KBM-7 (cell line): Measurements from ENCODE around the gene HOXC5.
"Not testable (repeated sequence)": the region's sequence is repeated elsewhere in the genome, so short reads cannot be mapped to it uniquely, and the experiment has no call there.

Source experiments
- DNase-seq: peaks from one replicate; pipeline ENCODE4 v3.0.0-alpha.2; 2015
- in situ Hi-C: fragments of 300-500 bp; cut with MboI; formaldehyde crosslinking; loops from 2 replicates; pipeline ENCODE4 v1.14.3; 2020; ENCODE audit warnings: low sequenced_read_pairs, low pct_unique_long_range_greater_than_20kb, mixed read lengths

Gene HOXC5

GRCh38 chr12:54077843-54078242 is 45.0 kb downstream of the HOXC5 start:
- in situ Hi-C loops = not testable (repeated sequence)

DNA sequence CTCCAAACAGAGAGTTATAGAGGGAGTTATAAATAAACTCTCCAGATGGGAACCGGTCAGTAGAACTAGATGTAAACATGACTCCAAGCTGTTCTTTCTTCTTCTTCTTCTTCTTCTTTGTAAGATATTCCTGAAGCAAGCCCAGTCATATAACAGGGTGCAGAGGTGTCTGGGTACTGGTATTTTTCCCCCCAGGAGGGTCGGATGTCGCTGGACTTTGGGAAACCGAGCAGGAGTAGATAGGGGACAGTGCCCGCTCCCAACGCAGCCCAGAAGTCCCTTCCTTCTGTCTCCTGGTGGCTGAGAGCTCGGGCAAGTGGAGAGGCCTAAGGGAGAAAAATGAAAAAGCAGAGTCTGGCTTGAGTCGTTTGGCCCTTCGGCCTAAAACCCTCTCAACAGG is 46.3 kb downstream of the HOXC5 start:
- in situ Hi-C loops, DNase-seq: not testable (repeated sequence)

More at GRCh38 chr12:54077843-54078242, 45.0 kb downstream of the HOXC5 start:
- not testable (repeated sequence) for DNase-seq

DNA sequence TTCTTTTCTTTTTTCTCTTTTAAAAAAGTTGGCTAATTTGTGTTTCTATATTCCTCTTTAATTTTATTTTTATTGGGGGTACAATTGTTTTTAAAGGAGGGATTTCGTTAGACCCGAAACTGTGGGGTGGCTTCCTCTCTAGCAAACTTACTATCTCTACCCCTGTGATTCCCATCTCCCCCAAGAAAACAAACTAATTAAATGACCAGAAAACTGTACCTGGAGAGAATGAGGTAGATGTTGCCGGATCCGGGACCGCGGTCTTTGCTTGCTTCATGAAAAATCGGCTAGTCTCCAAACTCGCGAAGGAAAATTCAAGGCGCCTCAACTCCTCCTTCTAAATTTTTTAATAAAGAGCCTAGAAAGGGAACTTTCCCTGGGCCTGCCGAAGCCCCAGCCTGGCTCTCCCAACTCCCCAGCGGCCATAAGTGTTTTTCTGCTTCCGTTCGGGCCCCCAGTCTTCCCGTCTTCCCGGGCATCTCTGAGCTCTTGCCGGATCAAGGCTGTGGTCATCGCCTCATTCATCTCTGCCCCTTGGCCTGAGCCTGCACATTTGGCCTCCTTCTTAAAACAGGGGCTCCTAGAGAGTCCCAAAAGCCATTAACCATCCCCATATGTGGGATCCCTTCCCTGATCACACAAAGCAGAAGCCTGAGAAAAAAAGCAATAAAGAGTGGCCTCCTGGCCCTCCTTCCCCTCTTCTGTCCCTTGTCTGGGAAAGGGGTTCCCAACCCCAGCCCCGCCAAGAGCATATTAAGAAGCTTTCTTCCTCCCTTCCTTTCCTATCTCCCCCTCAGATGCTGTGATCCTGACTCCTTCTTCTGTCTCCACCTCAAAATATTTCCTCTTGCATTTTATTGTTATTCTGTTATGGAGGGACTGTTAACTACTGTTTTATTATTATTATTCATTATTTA is 47.4 kb downstream of the HOXC5 start:
- in situ Hi-C loops, DNase-seq: not testable (repeated sequence)

DNA sequence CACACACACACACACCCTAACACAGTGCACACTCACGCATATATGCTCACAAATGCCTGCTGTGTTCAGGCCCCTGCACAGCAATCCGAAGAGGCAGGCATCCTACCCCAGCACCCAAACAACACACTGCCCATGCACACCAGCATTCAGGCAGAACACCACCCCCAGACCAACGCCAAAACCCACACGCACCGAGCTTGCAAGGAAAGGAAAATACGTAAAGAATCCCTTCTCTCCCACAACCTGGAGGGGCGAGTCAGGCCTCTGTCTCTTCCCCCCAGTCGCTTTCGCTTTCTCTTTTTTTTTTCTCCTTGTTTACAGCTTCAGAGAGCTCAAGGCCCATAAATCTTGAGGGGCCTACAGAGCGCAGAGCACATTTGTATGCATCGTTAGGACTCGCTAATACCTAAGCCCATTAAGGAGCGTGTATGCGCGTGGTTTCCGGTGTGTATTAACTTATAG is 48.2 kb downstream of the HOXC5 start:
- in situ Hi-C loops, DNase-seq: not testable (repeated sequence)

- DNase-seq, in situ Hi-C loops: not testable (repeated sequence)
Observed at GRCh38 chr12:54081581-54082396, 48.9 kb downstream of the HOXC5 start.

GRCh38 chr12:54082397-54082892 is 49.6 kb downstream of the HOXC5 start:
- in situ Hi-C loops = no loop called here
- no peak for DNase-seq
